Putamen (tissue), 1 donor: ENCODE measurements around the gene AVPR1B.

Experiments used
- DNase-seq: peaks from one replicate; pipeline ENCODE4 v3.0.0-alpha.2; 2016; ENCODE audit warnings: low spot score

Gene AVPR1B

GRCh38 chr1:206112600-206113301 is 4.4 kb downstream of the AVPR1B start:
- DNase-seq: no peak

DNA sequence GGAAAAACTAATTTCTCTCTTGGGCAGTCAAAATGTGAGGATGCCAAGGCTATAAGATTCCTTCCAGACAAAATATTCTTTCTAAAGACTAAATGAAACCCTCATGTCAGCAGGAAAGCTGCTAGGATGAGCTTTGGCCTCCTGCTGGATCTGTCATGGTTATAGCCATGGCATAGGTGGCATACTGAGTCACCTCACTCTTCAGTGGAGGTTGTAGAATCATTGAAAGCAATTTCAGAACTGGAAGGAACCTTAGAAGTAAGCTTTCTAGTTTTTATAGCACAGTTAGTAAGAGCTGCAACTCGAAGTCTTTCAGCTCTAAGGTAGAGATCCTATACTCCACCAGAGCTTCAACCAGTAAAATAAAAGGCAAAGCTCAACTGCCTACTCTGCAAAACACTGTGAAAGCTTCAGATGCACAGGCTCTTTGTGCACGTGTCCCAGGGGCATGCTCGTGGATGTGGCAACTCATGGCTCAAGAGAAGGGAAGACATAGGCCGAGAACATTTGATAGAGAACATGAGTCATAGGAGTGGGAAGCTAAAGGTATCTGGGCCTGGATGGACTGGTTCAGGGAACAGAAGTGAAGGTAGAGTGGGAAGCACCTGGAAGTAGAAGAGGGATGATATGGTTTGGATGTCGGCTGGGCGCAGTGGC is 5.8 kb downstream of the AVPR1B start:
- no peak for DNase-seq

GRCh38 chr1:206110820-206111219 is 6.4 kb downstream of the AVPR1B start:
- DNase-seq: no peak

DNA sequence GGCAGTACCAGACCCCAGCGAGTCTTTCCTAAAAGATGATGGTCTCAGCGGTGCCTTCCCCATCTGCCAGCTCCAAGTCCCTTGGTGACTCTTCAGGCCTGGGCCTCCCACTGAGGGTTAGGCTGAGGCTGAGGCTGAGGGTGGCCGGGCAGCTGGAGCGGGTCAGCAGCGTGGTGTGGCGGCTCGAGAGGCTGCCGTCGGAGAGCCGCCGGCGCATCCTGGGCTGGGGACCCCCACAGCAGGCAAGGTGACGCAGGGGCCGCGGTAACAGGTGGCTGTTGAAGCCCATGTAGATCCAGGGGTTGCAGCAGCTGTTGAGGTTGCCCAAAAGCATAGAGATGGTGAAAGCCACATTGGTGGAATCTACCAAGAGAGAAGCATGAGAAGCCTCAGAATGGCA is 7.0 kb downstream of the AVPR1B start:
- no peak for DNase-seq

GRCh38 chr1:206109718-206110117 is 7.5 kb downstream of the AVPR1B start:
- DNase-seq: no peak

DNA sequence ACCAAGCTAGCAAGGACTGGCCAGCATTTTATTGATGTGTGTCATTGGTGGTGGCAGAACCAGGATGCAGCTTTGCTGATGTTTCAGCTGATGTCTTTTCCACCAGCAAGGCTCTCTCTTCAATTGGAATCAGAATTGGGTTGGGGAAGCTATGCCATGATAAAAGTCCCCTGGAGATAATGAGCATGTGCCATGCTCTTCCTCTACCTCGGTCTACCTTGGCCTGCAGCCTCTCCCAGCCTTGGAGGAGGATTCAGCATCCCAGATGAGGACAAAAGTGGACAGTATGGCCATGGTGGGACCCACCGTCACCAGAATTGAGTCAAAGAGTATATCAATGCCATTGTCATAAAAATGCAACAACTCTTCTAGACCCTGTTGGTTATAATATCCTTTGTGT is 8.6 kb downstream of the AVPR1B start:
- no peak for DNase-seq

DNA sequence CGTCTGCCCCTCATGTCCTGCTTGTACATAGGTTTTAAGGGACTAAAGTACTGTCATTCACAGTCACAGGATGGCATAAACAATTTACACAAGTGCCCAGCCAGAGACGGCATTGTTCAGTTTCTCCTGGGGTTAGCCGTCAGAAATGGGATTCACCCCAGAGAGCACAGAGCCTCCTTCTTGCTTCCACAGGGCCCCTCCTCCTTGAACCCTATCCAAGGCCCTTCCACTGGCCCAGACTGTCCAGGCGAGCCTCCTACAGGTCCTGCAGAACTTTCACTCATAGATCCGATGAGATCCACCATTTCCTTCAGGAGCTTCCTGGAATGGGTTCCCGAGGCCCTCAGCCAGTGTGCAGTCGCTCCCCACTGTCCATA is 10.0 kb downstream of the AVPR1B start:
- DNase-seq: no peak

- peak; percentile 73 for DNase-seq
Observed at GRCh38 chr1:206106328-206107167, 10.6 kb downstream of the AVPR1B start.

- no peak for DNase-seq
Observed at GRCh38 chr1:206105464-206105995, 11.7 kb downstream of the AVPR1B start.

DNA sequence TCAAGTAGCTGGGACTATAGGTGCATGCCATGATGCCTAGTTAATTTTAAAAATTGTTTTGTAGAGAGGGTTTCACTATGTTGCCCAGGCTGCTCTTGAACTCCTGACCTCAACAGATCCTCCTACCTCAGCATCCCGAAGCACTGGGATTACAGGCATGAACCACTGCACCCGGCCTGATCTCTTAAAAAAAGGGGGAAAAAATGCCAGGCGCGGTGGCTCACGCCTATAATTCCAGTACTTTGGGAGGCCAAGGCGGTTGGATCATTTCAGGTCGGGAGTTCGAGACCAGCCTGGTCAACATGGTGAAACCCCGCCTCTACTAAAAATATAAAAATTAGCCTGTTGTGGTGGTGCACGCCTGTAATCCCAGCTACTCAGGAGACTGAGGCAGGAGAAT is 13.2 kb downstream of the AVPR1B start:
- no peak for DNase-seq

DNA sequence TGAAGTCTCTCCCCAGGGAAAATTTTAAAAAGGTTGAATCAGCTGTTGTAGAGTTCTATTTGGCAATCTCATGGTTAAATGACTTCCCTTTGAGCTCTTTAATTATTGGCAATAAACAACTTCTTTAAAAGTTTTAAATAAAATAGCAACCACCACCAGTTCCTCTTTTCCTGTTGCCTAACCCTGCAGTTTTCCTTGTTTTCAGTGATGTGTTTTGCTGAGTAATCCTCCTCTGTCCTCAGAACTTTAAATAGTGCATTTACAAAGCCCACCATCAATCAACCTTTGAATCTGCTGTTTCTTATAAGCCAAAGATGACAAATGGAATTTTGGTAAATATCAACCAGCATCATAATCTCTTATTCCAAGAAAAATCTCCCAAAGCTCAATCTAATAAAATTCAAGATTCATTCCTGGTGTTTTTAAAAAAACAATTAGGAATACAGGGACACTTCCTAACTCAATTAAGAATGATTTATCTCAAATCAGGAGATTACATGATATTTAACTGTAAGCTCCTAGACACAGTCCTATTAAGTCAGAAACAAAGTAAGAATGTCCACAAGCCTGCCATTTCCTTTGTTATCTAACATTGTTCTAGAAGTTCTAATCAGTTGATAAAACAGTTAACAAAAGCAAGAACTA is 14.8 kb downstream of the AVPR1B start:
- no peak for DNase-seq

- no peak for DNase-seq
Observed at GRCh38 chr1:206101351-206102045, 15.7 kb downstream of the AVPR1B start.

DNA sequence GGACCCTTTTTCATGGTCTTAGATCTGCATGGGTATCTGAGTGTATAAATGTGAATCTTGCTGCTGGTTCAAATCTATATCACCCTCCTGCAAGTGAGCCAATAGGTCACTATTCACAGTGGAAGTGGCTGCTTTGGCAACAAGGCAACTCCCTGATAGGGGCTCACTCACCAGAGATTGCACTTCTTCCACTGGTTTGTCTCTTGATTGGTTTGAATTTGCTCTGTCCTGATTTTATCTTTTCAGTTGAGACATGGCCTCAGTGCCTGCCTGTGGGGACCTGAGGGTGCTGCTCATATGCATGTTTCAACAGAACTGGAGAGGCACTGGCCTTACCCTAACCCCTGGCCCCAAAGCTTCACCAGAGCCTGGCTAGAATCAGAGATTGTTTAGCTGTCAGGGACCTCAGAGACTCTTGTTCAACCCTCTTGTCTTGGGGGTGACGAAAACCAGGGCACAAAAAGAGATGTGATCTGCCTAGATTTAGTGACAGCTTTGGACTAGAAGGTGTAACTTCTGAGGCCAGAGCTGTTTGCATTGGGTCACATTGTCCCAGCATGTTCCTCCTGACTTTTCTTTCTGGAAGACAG is 16.9 kb downstream of the AVPR1B start:
- no peak for DNase-seq

DNA sequence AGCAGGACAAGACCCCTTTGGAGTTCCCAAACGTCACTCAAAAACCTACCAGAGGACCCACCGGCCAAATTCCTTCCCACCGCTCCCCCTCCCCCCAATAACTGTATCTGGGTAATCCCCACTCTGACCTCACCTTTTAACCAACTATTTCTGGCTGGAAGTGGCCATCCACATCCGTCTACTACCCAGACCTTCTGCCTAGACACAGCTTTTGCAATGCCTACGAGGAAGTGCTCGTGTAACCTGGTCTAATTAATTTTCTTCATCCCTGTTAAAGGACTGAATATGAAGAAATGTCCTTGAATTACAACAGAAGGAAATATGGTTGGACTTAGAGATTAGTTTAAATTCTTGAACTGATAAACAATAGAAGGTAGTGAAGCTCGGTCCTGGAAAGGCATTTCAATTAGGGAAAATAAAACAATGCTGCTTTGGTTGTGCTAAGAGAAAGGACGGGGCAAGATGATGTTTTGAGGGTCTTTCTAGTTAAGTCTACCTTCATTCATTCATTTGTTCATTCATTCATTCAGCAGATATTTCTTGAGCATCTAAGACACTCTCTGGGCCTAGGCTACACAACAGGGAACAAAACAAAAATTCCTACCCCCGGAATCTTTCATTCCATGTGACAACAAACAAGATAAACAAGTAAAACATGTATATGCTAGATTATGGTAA is 18.8 kb downstream of the AVPR1B start:
- no peak for DNase-seq

DNA sequence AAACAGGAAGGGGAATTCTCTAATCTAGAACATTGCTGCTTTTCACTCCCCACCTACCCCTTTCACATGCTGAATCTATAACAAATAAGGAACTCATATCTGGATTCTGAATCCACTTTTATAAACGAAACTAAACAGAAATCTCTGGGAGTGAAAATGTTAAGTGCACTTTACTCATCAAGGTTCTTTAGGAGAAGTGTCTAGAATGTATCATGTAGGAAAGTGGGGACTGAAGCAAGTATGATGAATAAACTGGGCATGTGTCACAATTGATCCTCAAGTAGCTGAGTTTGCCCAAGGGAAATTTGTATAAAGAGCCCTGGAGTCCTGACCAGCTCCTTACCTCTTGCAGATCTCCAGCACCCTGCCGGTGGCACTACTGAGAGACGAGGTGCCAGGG is 19.8 kb downstream of the AVPR1B start:
- no peak for DNase-seq

- no peak for DNase-seq
Observed at GRCh38 chr1:206094024-206094423, 23.2 kb downstream of the AVPR1B start.

DNA sequence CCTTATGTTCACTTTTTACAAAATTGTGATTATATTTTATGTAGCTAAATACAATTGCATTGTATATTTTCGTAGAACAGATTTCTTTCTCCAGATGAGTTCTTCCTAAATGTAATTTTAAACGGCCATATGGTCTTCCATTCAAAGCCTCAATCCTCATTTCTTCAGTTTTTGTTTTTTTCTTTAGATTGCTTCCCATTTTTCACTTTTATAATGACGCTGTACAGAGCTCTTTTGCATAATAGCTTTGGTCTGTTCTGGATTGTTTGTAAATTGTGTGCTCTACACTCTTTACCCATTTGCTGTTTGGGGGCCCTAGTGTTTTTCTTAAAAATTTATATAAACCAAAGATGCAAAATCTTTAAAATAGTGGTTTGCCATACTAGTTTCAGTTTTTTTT is 27.8 kb downstream of the AVPR1B start:
- no peak for DNase-seq

- DNase-seq: no peak
Observed at GRCh38 chr1:206087091-206087490, 30.1 kb downstream of the AVPR1B start.

DNA sequence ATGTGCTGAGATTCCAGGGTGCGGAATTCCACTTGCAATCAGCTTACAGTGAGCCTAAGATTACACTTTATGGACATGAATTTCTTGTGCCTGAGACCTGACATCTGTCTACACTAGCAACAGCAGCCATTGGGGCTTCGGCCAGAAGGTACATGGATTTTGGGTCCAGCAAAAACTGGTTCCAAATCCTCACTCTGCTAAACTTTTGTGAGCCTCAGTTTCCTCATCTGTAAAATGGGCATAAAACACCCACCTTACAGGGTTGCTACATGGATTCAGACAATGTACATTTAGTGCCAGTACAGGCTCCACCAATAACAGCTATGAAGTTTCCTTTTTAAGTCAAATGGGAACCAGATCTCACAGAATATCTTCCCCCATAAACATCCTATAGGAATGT is 33.4 kb downstream of the AVPR1B start:
- DNase-seq: no peak

DNA sequence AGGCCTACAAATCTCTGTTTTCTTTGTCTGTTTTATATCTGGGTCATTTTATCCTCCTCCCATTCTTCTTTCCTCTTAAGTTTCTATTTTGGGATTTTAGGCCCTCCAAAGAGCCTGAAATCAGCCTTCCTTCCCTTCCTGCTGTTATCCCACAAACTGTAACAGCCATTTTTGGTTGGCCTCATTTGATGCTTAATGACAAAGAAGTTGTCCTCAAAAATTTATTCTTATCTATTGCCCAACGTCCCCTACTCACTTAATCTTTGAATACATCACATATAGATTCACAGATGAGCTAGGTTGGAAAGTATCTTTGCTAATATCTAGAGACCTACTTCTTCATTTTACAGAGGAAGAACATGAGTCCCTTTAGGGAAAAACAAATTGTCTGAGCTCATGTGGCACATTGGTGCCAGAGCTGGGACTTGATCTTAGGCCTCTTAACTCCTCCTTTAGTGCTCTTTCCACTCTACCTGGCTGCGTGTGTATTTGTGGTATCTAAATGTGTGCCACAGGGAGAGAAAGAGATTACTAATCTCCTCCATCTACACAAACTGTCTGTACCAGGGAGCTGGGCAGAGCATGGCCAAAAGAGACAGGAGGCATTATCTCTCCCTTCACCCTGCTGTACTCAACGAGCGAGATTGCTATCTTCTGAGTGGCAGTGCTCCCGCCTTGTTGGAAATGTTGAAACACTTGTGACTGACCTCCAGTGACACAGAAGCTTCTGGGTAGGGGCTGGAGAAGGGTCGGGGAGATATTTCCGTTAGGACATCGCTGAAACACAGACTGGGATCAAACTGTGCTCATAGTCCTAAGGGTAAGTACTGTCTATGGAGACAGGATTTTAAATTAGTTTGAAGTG is 34.1 kb downstream of the AVPR1B start:
- DNase-seq: no peak
